Vagina (tissue), 2 donors: ENCODE measurements around the gene SLC7A8.

Source experiments
- CTCF ChIP-seq, 3 experiments: fragments of 450-650 bp in 2 of 3; fragments of 200-600 bp in 1 of 3; sonication (generic) in 1 of 3; IDR thresholded peaks; one replicate each; pipeline ENCODE4 v1.5.1; 2017 to 2019; ENCODE audit warnings: antibody characterized with exemption in 3 of 3, mild to moderate bottlenecking in 2 of 3, moderate library complexity in 2 of 3
- POLR2A ChIP-seq, 2 donors: fragments of 450-650 bp; IDR thresholded peaks; one replicate each; pipeline ENCODE4 v1.6.1; 2017; ENCODE audit warnings: antibody characterized with exemption in 2 of 2, mild to moderate bottlenecking in 2 of 2, moderate library complexity in 2 of 2
- POLR2AphosphoS5 ChIP-seq, 2 donors: sonication (generic); formaldehyde crosslinking; IDR thresholded peaks; one replicate each; pipeline ENCODE4 v1.9.0; 2017; ENCODE audit warnings: antibody characterized with exemption in 2 of 2, mild to moderate bottlenecking in 2 of 2, low read depth in 1 of 2; ENCODE audit not compliant: insufficient read depth in 1 of 2

GRCh38 chr14:23124337-23124954 lies 59.0 kb downstream of the SLC7A8 start:
- TF ChIP-seq CTCF (IDR thresholded peaks at IDR 0.05) (no peak), POLR2AphosphoS5 (IDR thresholded peaks at IDR 0.05; ENCODE audit: insufficient read depth in 1 of 2, low read depth in 1 of 2) (no peak), POLR2A (IDR thresholded peaks at IDR 0.05) (no peak)
